ENCODE measurements around the gene UBAC2. TPM values are rescaled to one million over a fixed set of nuclear protein-coding genes. Genes with fewer than 3 reads are reported as not detected.

UBAC2 gene
- total and polyA plus RNA-seq, 11 donors, result 32.6 to 66.9 (median 48.5) TPM

DNA sequence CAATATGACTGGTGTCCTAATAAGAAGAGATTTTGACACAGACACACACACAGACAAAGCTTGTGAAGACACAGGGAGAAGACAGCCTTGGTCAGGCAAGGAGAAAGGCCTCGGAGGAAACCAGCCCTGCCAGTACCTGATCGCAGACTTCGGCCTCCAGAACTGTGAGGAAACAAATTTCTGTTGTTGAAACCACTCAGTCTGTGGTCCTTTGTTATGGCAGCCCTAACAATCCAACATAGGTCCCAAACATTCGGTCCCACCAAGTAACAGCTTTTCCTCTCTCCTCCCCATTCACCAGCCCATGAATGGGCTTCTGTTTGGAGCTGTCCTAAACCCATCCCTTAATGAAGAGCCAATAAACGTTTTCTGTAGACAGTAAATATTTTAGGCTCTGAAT is 36.4 kb upstream of the UBAC2 start:
- peaks cover 0 to 52% (median 0%) of the 10 kb centered on the region in 9 donors for H3K27me3 ChIP-seq
- intact Hi-C loops (cut with DNase I), result no loop called here
- TF ChIP-seq POLR2A (IDR thresholded peaks at IDR 0.05), result no peak
- WGBS, 4 donors, result 70 to 92% (median 80%) methylated on average over 5 of the region's 5 CpGs
- H3K4me3 ChIP-seq, result no peak overlapping the region
- H3K9me3 ChIP-seq, result no peaks in the 10 kb centered on the region
- H3K4me1 ChIP-seq, result peaks cover 0 to 5% (median 0%) of the 10 kb centered on the region in 12 donors
- no peak for DNase-seq
- H3K27ac ChIP-seq, result no peak overlapping the region
- no peaks in the 10 kb centered on the region for H3K36me3 ChIP-seq
- ATAC-seq, result no peak

DNA sequence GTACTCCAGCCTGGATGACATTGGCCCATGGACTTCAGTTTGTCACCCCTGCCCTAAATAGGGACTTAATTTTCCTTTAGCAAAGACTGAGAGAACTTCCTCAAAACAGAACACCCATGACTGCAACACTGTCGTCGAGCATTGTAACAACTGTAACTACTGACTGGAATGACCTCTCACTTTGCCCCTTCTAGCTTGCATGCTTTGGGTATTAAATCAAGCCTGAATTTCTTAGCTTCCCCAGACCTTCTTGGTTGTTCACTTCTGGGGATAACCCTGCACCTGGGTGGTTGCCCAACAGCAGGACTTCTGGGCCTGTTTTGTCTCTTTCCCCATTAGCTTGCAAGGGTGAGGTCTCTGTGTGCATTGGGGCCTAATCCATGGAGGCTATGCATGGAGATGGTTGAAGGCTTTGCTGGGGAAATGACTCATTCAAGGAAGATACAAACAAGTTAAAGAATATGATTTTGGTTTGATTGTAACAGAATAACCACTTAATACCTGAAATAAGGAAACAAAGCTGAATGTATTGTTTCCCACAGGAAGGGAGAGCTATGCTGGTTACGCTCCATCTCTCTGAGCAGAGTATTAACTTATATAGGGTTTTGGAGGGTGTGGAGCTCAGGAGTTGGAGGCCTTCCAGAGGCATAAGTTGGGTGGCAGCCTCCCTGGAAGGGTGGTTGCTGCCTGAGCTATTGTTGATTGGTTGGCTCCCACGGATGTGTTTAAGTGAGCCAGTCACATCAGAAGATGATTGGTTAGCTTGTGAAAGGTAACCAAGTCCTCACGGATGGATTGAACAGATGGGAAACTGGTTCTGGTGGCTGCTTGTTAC is 34.7 kb upstream of the UBAC2 start:
- intact Hi-C loops (cut with DNase I), result no loop called here
- H3K36me3 ChIP-seq, result no peaks in the 10 kb centered on the region
- DNase-seq, result no peak
- TF ChIP-seq POLR2A (IDR thresholded peaks at IDR 0.05) (no peak), CTCF (IDR thresholded peaks at IDR 0.05) (no peak)
- H3K4me1 ChIP-seq, result peaks cover 0 to 5% (median 0%) of the 10 kb centered on the region in 12 donors
- peaks cover 0 to 36% (median 0%) of the 10 kb centered on the region in 9 donors for H3K27me3 ChIP-seq
- no peak for ATAC-seq
- 83 to 88% (median 85%) methylated on average over 5 of the region's 5 CpGs for WGBS, 4 donors
- no peaks in the 10 kb centered on the region for H3K9me3 ChIP-seq
- no peak overlapping the region for H3K4me3 ChIP-seq
- H3K27ac ChIP-seq, result no peak overlapping the region

DNA sequence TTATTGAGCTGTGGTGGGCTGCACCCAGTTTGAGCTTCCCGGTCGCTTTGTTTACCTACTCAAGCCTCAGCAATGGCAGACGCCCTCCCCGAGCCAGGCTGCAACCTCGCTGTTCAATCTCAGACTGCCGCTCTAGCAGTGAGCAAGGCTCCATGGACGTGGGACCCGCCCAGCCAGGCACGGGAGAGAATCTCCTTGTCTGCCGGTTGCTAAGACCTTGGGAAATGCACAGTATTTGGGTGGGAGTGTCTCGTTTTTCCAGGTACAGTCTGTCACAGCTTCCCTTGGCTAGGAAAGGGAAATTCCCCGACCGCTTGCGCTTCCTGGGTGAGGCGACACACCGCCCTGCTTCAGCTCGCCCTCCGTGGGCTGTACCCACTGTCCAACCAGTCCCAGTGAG is 27.7 kb upstream of the UBAC2 start:
- H3K9me3 ChIP-seq, result no peaks in the 10 kb centered on the region
- H3K4me3 ChIP-seq, result no peak overlapping the region
- H3K27me3 ChIP-seq, result peaks cover 0 to 51% (median 5%) of the 10 kb centered on the region in 9 donors
- H3K27ac ChIP-seq, result no peak overlapping the region
- 83 to 89% (median 87%) methylated on average over 18 of the region's 18 CpGs for WGBS, 4 donors
- ATAC-seq, result no peak
- TF ChIP-seq POLR2A (IDR thresholded peaks at IDR 0.05) (no peak), CTCF (IDR thresholded peaks at IDR 0.05) (no peak)
- peaks cover 0 to 9% (median 0%) of the 10 kb centered on the region in 12 donors for H3K4me1 ChIP-seq
- H3K36me3 ChIP-seq, result no peaks in the 10 kb centered on the region
- no peak for DNase-seq
- intact Hi-C loops (cut with DNase I), result loop anchor here in 1 of 10 donors (10.0 kb wide), 1 partner anchor 332 kb away; the partner anchor contains the start of gene TM9SF2

DNA sequence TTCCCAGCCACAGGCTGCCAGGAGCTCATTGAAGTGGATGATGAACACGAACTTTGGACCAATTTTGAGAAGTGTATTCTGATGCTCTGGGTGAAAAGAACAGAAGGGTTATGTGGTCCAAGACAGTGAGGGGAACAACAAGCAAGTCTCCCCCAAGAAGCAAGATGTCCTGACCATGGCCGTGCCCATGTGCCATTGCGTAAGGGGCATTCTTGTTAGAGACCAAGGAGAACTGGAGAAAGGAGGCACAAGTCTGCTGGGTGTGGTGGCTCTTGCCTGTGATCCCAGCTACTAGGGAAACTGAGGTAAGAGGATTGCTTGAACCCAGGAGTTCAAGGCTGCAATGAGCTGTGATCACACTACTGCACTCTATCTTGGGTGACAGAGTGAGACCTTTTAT is 27.0 kb upstream of the UBAC2 start:
- 72 to 93% (median 81%) methylated on average over 3 of the region's 3 CpGs for WGBS, 4 donors
- intact Hi-C loops (cut with DNase I), result loop anchor here in 2 of 10 donors (2.0 to 10.0 kb wide), 2 partner anchors 93 to 331 kb away; partner anchors contain the start of gene TM9SF2 (in 1 of the 2)
- Histone ChIP-seq H3K4me1 (peaks cover 0 to 15% (median 0%) of the 10 kb centered on the region in 12 donors), H3K36me3 (no peaks in the 10 kb centered on the region), H3K27me3 (peaks cover 0 to 46% (median 5%) of the 10 kb centered on the region in 9 donors), H3K27ac (no peak overlapping the region), H3K4me3 (no peak overlapping the region), H3K9me3 (no peaks in the 10 kb centered on the region)
- DNase-seq (no peak), ATAC-seq (no peak)
- no peak for TF ChIP-seq CTCF (IDR thresholded peaks at IDR 0.05)
- no peak for TF ChIP-seq POLR2A (IDR thresholded peaks at IDR 0.05)

Measured in heart left ventricle (tissue), 16 donors.